ENCODE data around the gene IFIT1.

DNA sequence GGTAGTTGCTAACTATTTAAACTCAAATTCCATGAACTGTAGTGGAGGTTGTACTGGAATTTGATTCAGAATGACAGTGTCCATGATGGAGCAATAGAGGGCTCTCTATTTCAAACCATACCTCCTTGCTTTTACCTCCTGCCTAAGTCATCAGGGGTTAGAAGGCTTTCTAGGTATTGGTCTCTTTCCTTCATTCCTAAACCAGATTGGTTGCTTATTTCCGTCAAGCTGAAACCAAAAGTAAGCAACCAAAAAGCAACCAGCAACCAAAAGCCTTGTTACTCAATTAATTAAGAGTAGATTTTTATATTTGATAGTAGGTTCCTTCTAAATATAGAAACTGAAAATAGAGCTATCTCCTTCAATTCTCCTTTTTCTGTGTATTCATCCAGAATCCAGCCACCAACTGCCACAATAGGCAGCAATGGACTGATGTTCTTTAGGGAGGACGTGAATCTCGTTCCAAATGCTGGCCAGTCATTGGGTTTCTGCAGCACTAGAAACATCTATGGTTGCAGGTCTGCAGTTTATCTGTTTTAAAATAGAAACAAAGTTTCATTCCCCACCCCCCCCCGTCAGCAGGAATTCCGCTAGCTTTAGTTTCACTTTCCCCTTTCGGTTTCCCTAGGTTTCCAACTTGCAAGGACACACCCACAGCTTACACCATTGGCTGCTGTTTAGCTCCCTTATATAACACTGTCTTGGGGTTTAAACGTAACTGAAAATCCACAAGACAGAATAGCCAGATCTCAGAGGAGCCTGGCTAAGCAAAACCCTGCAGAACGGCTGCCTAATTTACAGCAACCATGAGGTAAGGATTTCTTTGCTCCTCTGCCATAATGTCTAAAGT lies at the start of gene IFIT1:
- TF ChIP-seq, protein P1, sequence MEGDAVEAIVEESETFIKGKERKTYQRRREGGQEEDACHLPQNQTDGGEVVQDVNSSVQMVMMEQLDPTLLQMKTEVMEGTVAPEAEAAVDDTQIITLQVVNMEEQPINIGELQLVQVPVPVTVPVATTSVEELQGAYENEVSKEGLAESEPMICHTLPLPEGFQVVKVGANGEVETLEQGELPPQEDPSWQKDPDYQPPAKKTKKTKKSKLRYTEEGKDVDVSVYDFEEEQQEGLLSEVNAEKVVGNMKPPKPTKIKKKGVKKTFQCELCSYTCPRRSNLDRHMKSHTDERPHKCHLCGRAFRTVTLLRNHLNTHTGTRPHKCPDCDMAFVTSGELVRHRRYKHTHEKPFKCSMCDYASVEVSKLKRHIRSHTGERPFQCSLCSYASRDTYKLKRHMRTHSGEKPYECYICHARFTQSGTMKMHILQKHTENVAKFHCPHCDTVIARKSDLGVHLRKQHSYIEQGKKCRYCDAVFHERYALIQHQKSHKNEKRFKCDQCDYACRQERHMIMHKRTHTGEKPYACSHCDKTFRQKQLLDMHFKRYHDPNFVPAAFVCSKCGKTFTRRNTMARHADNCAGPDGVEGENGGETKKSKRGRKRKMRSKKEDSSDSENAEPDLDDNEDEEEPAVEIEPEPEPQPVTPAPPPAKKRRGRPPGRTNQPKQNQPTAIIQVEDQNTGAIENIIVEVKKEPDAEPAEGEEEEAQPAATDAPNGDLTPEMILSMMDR (optimal IDR thresholded peaks at IDR 0.05 in 1 of 3, IDR thresholded peaks at IDR 0.05 in 1 of 3, conservative IDR thresholded peaks at IDR 0.05 in 1 of 3; ENCODE audit: extremely low read depth in 1 of 3, insufficient read depth in 2 of 3, low read length in 3 of 3) = no peak
- TF ChIP-seq EZH2 (IDR thresholded peaks at IDR 0.05; ENCODE audit: low read length) = no peak
